Stimulated activated CD8-positive, alpha-beta memory T cell treated with anti-CD3 and anti-CD28 coated beads, Interleukin-7, amount 100 ng/mL, for 48 hours (primary cell): ENCODE data around the gene A1BG.
"Not testable (repeated sequence)": the region's sequence is repeated elsewhere in the genome, so short reads cannot be mapped to it uniquely, and the experiment has no call there.

ENCODE experiments used
- DNase-seq, 2 donors: peaks; one replicate each; pipeline ENCODE4 v3.0.0-alpha.2; 2020; ENCODE audit warnings: low read depth in 1 of 2; ENCODE audit errors: extremely low read depth in 1 of 2

A1BG gene

DNA sequence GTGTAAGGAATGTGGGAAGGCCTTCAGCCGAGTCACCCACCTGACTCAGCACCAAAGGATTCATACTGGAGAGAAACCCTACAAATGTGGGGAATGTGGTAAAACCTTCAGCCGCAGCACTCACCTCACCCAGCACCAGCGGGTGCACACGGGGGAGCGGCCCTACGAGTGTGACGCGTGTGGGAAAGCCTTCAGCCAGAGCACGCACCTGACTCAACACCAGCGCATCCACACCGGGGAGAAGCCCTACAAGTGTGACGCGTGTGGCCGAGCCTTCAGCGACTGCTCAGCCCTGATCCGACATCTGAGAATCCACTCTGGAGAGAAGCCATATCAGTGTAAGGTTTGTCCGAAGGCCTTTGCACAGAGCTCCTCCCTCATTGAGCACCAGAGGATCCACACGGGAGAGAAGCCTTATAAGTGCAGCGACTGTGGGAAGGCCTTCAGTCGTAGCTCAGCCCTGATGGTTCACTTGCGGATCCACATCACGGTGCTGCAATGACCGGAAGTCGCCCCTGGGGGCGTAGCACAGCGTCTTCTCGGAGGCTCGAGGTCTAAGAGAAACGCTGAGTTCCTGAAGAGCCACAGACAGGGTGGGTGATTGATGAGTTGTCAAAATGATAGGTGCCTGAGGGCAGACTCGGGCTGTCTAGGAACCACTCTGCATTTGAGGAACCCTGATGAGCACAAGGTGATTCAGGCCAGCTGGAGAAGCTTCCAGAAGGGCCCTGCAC is 14.3 kb downstream of the A1BG start:
- DNase-seq, result no peak

DNA sequence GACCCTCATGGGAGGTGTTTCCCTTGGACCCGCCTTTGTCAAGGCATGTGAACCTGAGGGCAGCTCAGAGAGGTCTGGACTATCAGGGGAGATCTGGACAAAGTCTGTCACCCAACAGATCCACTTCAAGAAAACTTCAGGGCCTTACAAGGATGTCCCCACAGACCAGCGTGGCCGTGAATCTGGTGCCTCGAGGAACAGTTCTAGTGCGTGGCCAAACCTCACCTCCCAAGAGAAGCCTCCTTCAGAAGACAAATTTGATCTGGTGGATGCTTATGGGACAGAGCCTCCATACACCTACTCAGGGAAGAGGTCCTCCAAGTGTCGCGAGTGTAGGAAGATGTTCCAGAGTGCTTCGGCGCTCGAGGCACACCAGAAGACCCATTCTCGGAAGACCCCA is 15.0 kb downstream of the A1BG start:
- no peak for DNase-seq

GRCh38 chr19:58336820-58337219 is 16.5 kb downstream of the A1BG start:
- no peak for DNase-seq

- DNase-seq, result no peak
Observed at GRCh38 chr19:58336216-58336615, 17.1 kb downstream of the A1BG start.

DNA sequence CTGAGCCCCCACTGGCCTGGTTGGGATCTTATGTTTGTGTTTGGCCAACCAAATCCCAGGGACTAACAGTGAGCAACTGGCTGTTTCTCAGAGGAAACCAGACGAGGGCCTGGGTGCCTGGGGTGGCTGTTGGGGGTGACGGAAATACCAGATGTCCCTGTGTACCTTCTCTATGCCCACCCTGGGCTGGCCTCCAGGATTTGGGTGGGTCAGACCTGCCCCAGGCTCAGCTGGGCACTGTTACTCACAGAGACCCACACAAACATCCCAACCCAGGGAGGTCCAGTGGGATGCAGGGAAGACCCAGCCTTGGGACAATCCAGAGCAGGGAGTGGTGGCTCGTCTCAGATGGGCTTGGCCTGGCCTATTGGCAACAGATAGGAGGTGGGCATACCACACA is 17.7 kb downstream of the A1BG start:
- no peak for DNase-seq

- DNase-seq, result no peak
Observed at GRCh38 chr19:58334691-58335249, 18.5 kb downstream of the A1BG start.

DNA sequence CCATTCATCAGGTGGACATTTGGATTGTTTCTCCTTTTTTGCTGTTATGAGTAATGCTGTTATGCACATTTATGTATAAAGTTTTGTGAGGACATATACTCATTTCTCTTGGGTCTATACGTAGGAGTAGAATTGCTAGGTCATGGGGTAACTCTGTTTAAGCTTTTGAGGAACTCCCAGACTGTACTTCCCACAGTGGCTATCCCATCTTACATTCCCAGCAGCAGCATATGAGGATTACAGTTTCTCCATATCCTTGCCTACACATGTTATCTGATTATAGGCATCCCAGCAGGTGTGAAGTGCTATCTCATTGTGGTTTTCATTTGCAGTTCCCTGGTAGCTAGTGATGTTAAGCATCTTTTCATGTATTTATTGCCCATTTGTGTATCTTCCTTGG is 20.6 kb downstream of the A1BG start:
- no peak for DNase-seq

DNA sequence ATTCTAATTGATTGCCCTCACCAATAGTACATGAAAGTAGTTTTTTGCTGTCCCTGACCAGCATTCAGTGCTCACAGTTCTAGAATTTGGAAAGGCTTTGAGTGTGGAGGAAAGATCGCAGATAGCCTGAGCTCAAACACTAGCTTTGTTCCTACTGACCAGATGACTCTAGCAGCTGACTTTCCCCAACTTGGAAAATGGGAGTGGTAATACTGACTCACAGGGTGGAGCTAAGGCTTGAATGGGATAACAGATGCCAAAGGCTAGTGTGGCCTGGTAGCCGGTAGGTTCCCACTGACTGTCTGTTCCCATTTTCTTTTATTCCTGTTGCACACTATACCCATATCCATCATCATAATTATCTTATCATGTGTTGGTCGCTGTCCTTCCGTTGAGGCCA is 22.8 kb downstream of the A1BG start:
- DNase-seq, result no peak

GRCh38 chr19:58328999-58329398 is 24.3 kb downstream of the A1BG start:
- DNase-seq, result no peak

DNA sequence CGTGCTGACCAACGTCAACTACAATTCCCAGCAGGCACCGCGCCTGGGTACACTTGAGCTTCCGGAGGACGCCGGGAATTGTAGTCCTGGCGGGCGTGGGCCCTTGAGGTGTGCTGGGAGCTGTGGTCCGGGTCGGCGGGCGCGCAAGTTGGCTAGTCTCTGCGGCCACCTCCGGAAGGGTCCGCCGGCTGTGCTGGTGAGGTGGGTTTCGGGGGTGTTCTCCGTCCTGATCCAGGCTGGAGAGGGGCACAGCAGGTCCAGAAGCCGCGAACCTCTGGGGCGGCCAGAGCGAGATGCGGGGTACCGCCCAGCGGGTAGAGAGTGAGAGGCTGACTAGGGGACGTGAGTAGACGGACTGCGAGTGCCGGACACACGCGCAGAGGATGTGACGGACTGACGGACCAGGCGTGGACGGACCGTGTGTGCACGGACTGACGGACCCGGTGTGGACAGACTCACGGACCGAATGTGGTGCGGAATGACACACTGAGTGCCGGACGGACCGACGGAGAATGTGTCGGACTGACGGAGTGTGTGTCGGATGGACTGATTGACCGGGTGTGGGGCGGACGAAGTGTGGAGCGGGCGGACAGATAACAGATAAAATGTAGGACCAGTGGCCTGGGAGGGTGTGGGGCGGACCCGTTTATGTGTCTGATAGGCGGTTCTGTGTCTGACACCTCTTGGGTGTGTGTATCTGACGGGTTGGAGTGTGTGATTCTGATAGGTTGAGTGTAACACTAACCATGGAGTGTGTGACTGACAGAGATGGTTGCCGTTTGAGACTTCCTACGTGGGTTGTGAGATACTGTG is 26.2 kb downstream of the A1BG start, which contains the start of gene ZSCAN22:
TSS of gene ZSCAN22 (plus strand) at position 81 of the 813 bp plus-strand sequence. CDS start 7,809 bp downstream, outside the sequence.
- peak; percentile 82 to 93 for DNase-seq

DNA sequence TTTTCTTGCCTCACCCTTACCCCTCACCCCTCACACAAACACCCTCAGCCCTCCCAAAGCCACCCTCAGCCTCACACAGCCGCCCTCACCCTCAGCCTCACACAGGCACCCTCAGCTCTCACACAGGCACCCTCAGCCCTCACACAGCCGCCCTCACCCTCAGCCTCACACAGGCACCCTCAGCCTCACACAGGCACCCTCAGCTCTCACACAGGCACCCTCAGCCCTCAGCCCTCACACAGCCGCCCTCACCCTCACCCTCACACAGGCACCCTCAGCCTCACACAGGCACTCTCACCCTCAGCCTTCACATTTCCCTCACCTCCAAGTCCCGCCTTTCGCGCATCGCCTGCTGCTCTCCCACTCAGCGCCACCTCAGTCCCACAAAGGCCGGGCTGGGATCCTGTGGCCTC is 26.8 kb downstream of the A1BG start:
- no peak for DNase-seq

DNA sequence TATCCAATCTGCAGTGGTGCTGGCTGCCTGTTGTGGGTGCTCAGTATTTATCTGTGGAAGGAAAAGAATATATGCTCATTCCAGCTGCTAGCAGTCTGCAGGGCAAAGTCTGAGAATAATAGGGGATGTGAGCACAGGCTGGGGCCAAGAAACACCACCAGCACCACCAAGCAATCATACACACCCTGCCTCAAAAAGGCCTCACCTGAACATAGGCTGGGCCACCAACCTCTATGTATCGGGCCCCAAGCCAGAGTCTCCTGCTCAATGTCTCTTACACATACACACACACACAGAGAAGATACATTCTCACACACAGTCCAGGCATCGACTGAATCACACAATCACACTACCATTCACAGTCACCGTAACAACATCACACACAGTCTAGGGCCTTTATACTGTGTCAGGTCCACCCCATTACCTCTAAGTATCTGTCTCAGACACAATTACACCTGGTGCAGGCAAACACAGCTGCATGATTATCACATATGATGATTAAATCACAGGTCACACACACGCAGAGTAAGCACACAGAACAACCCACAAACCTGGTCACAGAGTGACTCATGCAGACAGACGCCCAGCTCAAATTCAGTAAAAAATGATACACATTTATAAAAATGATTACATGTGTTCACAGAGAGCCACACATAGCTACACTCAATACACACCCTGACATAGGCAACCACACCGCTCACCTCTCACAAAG is 27.8 kb downstream of the A1BG start:
- DNase-seq, result no peak

DNA sequence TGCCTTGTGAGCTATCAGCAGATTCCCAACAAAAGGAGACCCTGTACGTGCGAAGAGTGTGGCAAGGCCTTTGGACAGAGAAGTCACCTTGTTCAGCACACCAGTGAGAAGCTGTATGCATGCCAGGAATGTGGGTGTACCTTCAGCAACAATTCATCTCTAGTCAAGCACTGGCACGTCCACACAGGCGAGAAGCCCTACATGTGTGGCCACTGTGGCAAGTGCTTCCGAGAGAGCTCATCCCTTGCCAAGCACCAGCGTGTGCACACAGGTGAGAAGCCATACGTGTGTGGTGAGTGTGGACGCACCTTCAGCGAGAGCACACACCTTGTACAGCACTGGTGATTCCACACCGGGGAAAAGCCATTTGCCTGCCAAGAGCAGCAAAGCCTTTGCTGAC is 34.1 kb downstream of the A1BG start:
- DNase-seq, result no peak

DNA sequence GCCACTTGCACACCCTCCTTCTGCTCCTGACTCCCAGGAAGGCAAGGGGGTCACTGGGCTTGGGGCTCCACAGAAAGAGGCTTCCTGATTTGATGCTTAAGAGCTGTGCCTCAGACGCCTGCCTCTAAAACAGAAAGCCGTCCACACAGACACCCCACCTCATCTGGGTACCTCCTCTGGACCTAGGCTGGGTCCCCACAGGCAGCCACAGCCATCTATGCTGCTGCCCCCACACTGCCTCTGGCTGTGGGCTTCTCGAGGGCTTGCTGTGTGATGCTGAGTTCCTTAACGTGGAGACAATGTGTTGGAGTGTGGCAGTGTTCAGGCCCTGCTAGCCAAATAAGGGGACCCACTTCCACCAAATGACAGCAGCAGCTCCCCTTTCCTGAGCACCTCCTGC is 35.0 kb downstream of the A1BG start:
- no peak for DNase-seq

GRCh38 chr19:58317476-58318072 is 35.7 kb downstream of the A1BG start:
- DNase-seq, result no peak

DNA sequence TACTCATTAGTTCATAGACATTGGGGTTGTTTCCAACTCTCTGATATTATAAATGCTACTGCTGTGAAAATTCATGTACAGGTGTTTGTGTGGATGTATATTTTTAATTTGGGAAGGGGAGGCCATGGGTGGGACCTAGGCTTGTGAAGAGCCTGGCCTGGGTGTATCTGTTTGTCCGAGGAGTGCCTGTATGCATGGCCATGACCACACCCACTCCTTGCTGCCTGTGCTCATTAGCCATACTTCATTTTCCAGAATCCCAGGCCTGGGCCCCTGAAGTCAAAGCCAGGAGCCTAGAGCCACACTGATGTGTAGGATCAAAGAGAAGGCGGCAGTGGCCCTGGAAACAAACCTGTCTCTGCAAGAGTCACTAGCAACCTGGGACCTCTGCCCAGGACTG is 37.7 kb downstream of the A1BG start:
- no peak for DNase-seq

GRCh38 chr19:58311345-58311865 is 41.9 kb downstream of the A1BG start:
- DNase-seq, result no peak

- not testable (repeated sequence) for DNase-seq
Observed at GRCh38 chr19:58310685-58311084, 42.6 kb downstream of the A1BG start.

GRCh38 chr19:58307736-58308135 is 45.6 kb downstream of the A1BG start:
- DNase-seq, result no peak

- DNase-seq, result no peak
Observed at GRCh38 chr19:58305932-58306323, 47.4 kb downstream of the A1BG start.
